H9 (cell line): ENCODE results near the gene NUP37. TPM values are rescaled to one million over a fixed set of nuclear protein-coding genes. Genes with fewer than 3 reads are reported as not detected.
A peak's percentile ranks its signal among the peaks of the same experiment; 100 is the strongest.

Experiments used
- DNase-seq: peaks from one replicate; pipeline ENCODE4 v3.0.0-alpha.2; 2017
- H2AFZ ChIP-seq: one replicate; pipeline ENCODE4 v1.6.1; 2013; ENCODE audit warnings: mild to moderate bottlenecking, low read length, control low read depth, moderate library complexity
- H2AK5ac ChIP-seq: 2 replicates; pipeline ENCODE4 v1.6.1; 2013; ENCODE audit warnings: low read length, control low read depth, mixed read lengths; ENCODE audit not compliant: insufficient read length
- H2BK120ac ChIP-seq: one replicate; pipeline ENCODE4 v1.6.1; 2013; ENCODE audit warnings: low read depth, mild to moderate bottlenecking, low read length, control low read depth, inconsistent platforms; ENCODE audit not compliant: poor library complexity, severe bottlenecking
- H2BK12ac ChIP-seq: 2 replicates; pipeline ENCODE4 v1.6.1; 2013; ENCODE audit warnings: low read length, control low read depth, mixed read lengths, low read depth; ENCODE audit not compliant: insufficient read length
- H2BK15ac ChIP-seq: 2 replicates; pipeline ENCODE4 v1.6.1; 2013; ENCODE audit warnings: low read depth, low read length, control low read depth
- H2BK20ac ChIP-seq: one replicate; pipeline ENCODE4 v1.6.1; 2013; ENCODE audit warnings: low read depth, mild to moderate bottlenecking, low read length, control low read depth, inconsistent platforms; ENCODE audit not compliant: poor library complexity, severe bottlenecking
- H2BK5ac ChIP-seq: 2 replicates; pipeline ENCODE4 v1.6.1; 2013; ENCODE audit warnings: low read length, control low read depth, mixed read lengths; ENCODE audit not compliant: insufficient read length
- H3K14ac ChIP-seq: 2 replicates; pipeline ENCODE4 v1.6.1; 2013; ENCODE audit warnings: low read length, control low read depth; ENCODE audit not compliant: insufficient read depth
- H3K18ac ChIP-seq: 2 replicates; pipeline ENCODE4 v1.6.1; 2013; ENCODE audit warnings: low read depth, mild to moderate bottlenecking, mixed read lengths, low read length, control low read depth; ENCODE audit not compliant: insufficient read length
- H3K23ac ChIP-seq: 2 replicates; pipeline ENCODE4 v1.6.1; 2013; ENCODE audit warnings: low read length, control low read depth, mixed read lengths, low read depth; ENCODE audit not compliant: insufficient read length
- H3K23me2 ChIP-seq: 2 replicates; pipeline ENCODE4 v1.6.1; 2013; ENCODE audit warnings: low read depth, mild to moderate bottlenecking, mixed read lengths, low read length, control low read depth; ENCODE audit not compliant: insufficient read length, poor library complexity, severe bottlenecking
- H3K27ac ChIP-seq: 2 replicates; pipeline ENCODE4 v1.5.1; 2013; ENCODE audit warnings: low read length, control low read depth, mixed read lengths, low read depth; ENCODE audit not compliant: insufficient read length
- H3K27me3 ChIP-seq: 2 replicates; pipeline ENCODE4 v1.6.1; 2013; ENCODE audit warnings: low read length, control low read depth, inconsistent platforms; ENCODE audit not compliant: insufficient read depth
- H3K4ac ChIP-seq: 2 replicates; pipeline ENCODE4 v1.6.1; 2013; ENCODE audit warnings: low read depth, mild to moderate bottlenecking, control low read depth, inconsistent platforms, low read length, moderate library complexity
- H3K4me1 ChIP-seq: 2 replicates; pipeline ENCODE4 v1.6.1; 2013; ENCODE audit warnings: low read length, control low read depth, inconsistent platforms; ENCODE audit not compliant: insufficient read depth
- H3K4me2 ChIP-seq: 2 replicates; pipeline ENCODE4 v1.6.1; 2013; ENCODE audit warnings: low read length, control low read depth, mixed read lengths; ENCODE audit not compliant: insufficient read length, insufficient read depth
- H3K56ac ChIP-seq: 2 replicates; pipeline ENCODE4 v1.6.1; 2013; ENCODE audit warnings: low read depth, mild to moderate bottlenecking, mixed read lengths, low read length, control low read depth; ENCODE audit not compliant: insufficient read length
- H3K79me1 ChIP-seq: 2 replicates; pipeline ENCODE4 v1.6.1; 2013; ENCODE audit warnings: low read depth, mild to moderate bottlenecking, moderate library complexity, low read length, control low read depth, inconsistent platforms; ENCODE audit not compliant: insufficient read depth, poor library complexity, severe bottlenecking
- H3K79me2 ChIP-seq: 2 replicates; pipeline ENCODE4 v1.6.1; 2013; ENCODE audit warnings: low read length, control low read depth, inconsistent platforms; ENCODE audit not compliant: insufficient read depth
- H3K9ac ChIP-seq: 2 replicates; pipeline ENCODE4 v1.6.1; 2013; ENCODE audit warnings: low read length, control low read depth, mixed read lengths; ENCODE audit not compliant: insufficient read length; ENCODE audit errors: extremely low read depth
- H3K9me3 ChIP-seq: one replicate; pipeline ENCODE4 v1.6.1; 2013; ENCODE audit warnings: low read depth, low read length, inconsistent platforms; ENCODE audit not compliant: control insufficient read depth
- H3T11ph ChIP-seq: one replicate; pipeline ENCODE4 v1.6.1; 2013; ENCODE audit warnings: mild to moderate bottlenecking, low read length, control low read depth, inconsistent platforms
- H4K20me1 ChIP-seq: one replicate; pipeline ENCODE4 v1.6.1; 2013; ENCODE audit not compliant: control insufficient read depth, insufficient read length, insufficient read depth
- H4K5ac ChIP-seq: 2 replicates; pipeline ENCODE4 v1.6.1; 2013; ENCODE audit warnings: low read depth, mild to moderate bottlenecking, mixed read lengths, low read length, control low read depth; ENCODE audit not compliant: insufficient read length
- H4K8ac ChIP-seq: replicated peaks from 2 replicates; pipeline ENCODE4 v1.6.1; 2013; ENCODE audit warnings: low read length, control low read depth, mixed read lengths, low read depth; ENCODE audit not compliant: insufficient read length
- H4K91ac ChIP-seq: 2 replicates; pipeline ENCODE4 v1.6.1; 2013; ENCODE audit warnings: low read depth, mild to moderate bottlenecking, moderate library complexity, mixed read lengths, low read length, control low read depth; ENCODE audit not compliant: insufficient read length
- H3K27ac Mint-ChIP-seq, 3 experiments: 2 replicates in 2 of 3; 3 replicates in 1 of 3; pipeline ENCODE4 v1.8.0; 2020 to 2021; ENCODE audit warnings: mixed read lengths in 3 of 3, mild to moderate bottlenecking in 1 of 3, moderate library complexity in 1 of 3
- H3K27me3 Mint-ChIP-seq: 2 replicates; pipeline ENCODE4 v1.8.0; 2021; ENCODE audit warnings: low read depth, mild to moderate bottlenecking, moderate library complexity, mixed read lengths
- H3K36me3 Mint-ChIP-seq, 3 experiments: 2 replicates in 2 of 3; 3 replicates in 1 of 3; pipeline ENCODE4 v1.8.0; 2020 to 2021; ENCODE audit warnings: low read depth in 3 of 3, mixed read lengths in 3 of 3; ENCODE audit not compliant: insufficient read depth in 1 of 3
- H3K4me1 Mint-ChIP-seq, 2 experiments: 2 replicates each; pipeline ENCODE4 v1.8.0; 2020; ENCODE audit warnings: mixed read lengths in 2 of 2
- H3K4me3 Mint-ChIP-seq, 2 experiments: 2 replicates in 1 of 2; 3 replicates in 1 of 2; pipeline ENCODE4 v1.8.0; 2020 to 2021; ENCODE audit warnings: mild to moderate bottlenecking in 2 of 2, mixed read lengths in 2 of 2, moderate library complexity in 1 of 2
- H3K9me3 Mint-ChIP-seq, 2 experiments: 2 replicates in 1 of 2; 3 replicates in 1 of 2; pipeline ENCODE4 v1.8.0; 2020; ENCODE audit warnings: mild to moderate bottlenecking in 2 of 2, mixed read lengths in 2 of 2, moderate library complexity in 1 of 2
- WGBS: extraction: QIAGEN DNeasy Blood & Tissue Kit; methylation state at CpG from one replicate; pipeline ENCODE4 v1.1.7; 2013; ENCODE audit warnings: missing lambda C conversion rate, low lambda C conversion rate, mixed read lengths; ENCODE audit not compliant: insufficient read length; ENCODE audit errors: extremely low coverage; 5-methylcytosine and 5-hydroxymethylcytosine counted together
- total RNA-seq: library from RNA; stranded (reverse); gene quantifications from 2 replicates; pipeline ENCODE4 v1.2.1, GENCODE V29; 2021
- TF ChIP-seq, protein P1 (sequence below): fragments of 200-600 bp; sonication (generic); conservative IDR thresholded peaks from 3 replicates; pipeline ENCODE4 v1.8.0; 2021; ENCODE audit warnings: antibody characterized with exemption, mild to moderate bottlenecking

NUP37 gene
- total RNA-seq, 1 experiment from 2014 or later: 62.5 TPM

- H4K8ac ChIP-seq: no peak overlapping the region
- no peak overlapping the region for H2BK12ac ChIP-seq
- no peak overlapping the region for H2BK120ac ChIP-seq
- no peaks in the 10 kb centered on the region for H3K9me3 ChIP-seq
- H3K4me1 ChIP-seq: no peaks in the 10 kb centered on the region
- no CpG with 5 or more reads among the region's 9 CpGs for WGBS
- H3K9me3 Mint-ChIP-seq: no peaks in the 10 kb centered on the region
- H3K27me3 Mint-ChIP-seq: no peaks in the 10 kb centered on the region
- DNase-seq: no peak
- no peaks in the 10 kb centered on the region for H3K79me2 ChIP-seq
- H3K4me1 Mint-ChIP-seq: peaks cover 6 to 8% of the 10 kb centered on the region in 2 experiments; a peak in 3 of 4 replicates
- H3K4ac ChIP-seq: no peak overlapping the region
- no peak overlapping the region for H3T11ph ChIP-seq
- no peak overlapping the region for H3K23ac ChIP-seq
- no peak overlapping the region for H2AK5ac ChIP-seq
- H3K27ac ChIP-seq: no peak overlapping the region
- no peak overlapping the region for H2AFZ ChIP-seq
- H4K20me1 ChIP-seq: no peaks in the 10 kb centered on the region
- H3K27ac Mint-ChIP-seq: peak overlapping the region in 1 of 3 experiments; percentile 95; a peak in 2 of 7 replicates
- no peaks in the 10 kb centered on the region for H3K23me2 ChIP-seq
- TF ChIP-seq, protein P1, sequence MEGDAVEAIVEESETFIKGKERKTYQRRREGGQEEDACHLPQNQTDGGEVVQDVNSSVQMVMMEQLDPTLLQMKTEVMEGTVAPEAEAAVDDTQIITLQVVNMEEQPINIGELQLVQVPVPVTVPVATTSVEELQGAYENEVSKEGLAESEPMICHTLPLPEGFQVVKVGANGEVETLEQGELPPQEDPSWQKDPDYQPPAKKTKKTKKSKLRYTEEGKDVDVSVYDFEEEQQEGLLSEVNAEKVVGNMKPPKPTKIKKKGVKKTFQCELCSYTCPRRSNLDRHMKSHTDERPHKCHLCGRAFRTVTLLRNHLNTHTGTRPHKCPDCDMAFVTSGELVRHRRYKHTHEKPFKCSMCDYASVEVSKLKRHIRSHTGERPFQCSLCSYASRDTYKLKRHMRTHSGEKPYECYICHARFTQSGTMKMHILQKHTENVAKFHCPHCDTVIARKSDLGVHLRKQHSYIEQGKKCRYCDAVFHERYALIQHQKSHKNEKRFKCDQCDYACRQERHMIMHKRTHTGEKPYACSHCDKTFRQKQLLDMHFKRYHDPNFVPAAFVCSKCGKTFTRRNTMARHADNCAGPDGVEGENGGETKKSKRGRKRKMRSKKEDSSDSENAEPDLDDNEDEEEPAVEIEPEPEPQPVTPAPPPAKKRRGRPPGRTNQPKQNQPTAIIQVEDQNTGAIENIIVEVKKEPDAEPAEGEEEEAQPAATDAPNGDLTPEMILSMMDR: no peak
- H3K14ac ChIP-seq: no peak overlapping the region
- no peaks in the 10 kb centered on the region for H3K79me1 ChIP-seq
- peak overlapping the region; percentile 71 for H3K9ac ChIP-seq
- no peak overlapping the region for H3K18ac ChIP-seq
- no peaks in the 10 kb centered on the region for H3K36me3 Mint-ChIP-seq
- no peak overlapping the region for H4K5ac ChIP-seq
- no peaks in the 10 kb centered on the region for H3K27me3 ChIP-seq
- peak overlapping the region; percentile 95 to 97 for H3K4me3 Mint-ChIP-seq
- peak overlapping the region; percentile 83 for H3K4me2 ChIP-seq
- no peak overlapping the region for H2BK15ac ChIP-seq
- no peak overlapping the region for H4K91ac ChIP-seq
- H3K56ac ChIP-seq: no peak overlapping the region
- H2BK20ac ChIP-seq: no peak overlapping the region
- H2BK5ac ChIP-seq: no peak overlapping the region
Observed at GRCh38 chr12:102061096-102061559, 58.8 kb downstream of the NUP37 start.
